ENCODE measurements around the gene PLCL2. TPM values are rescaled to one million over a fixed set of nuclear protein-coding genes. Genes with fewer than 3 reads are reported as not detected.

PLCL2 gene
- total and polyA plus RNA-seq, 2 donors (not counting 1 experiment from before 2014, with no cell fraction given), result 4.0 to 11.9 TPM

- H3K27ac ChIP-seq (ENCODE audit: insufficient read depth, low read length), result no peak overlapping the region
- no peaks in the 10 kb centered on the region for H3K9me3 ChIP-seq (ENCODE audit: control insufficient read depth, insufficient read depth, low read depth, low read length)
- no peaks in the 10 kb centered on the region for H4K20me1 ChIP-seq (ENCODE audit: control insufficient read depth, extremely low read depth, insufficient read depth, low read length)
- H3K79me2 ChIP-seq (ENCODE audit: control insufficient read depth, insufficient read depth, low read length), result no peaks in the 10 kb centered on the region
- no peaks in the 10 kb centered on the region for H3K27me3 ChIP-seq (ENCODE audit: control insufficient read depth, insufficient read depth, low read length)
- H3K4me2 ChIP-seq (ENCODE audit: extremely low read depth, insufficient read depth, low read length), result no peak overlapping the region
- DNase-seq (ENCODE audit: low read depth in 2 of 2), result no peak
- TF ChIP-seq EZH2 (IDR thresholded peaks at IDR 0.05; ENCODE audit: low read length, missing control alignments) (no peak), CTCF (conservative IDR thresholded peaks at IDR 0.05 in 1 of 2, IDR thresholded peaks at IDR 0.05 in 1 of 2; ENCODE audit: low read depth in 1 of 2, low read length in 2 of 2) (no peak)
- H3K9ac ChIP-seq (ENCODE audit: insufficient read depth, low read length), result no peak overlapping the region
- H3K4me1 ChIP-seq (ENCODE audit: control insufficient read depth, extremely low read depth, insufficient read depth, low read length), result no peaks in the 10 kb centered on the region
- H2AFZ ChIP-seq (ENCODE audit: low read length), result no peak overlapping the region
- no peak overlapping the region for H3K4me3 ChIP-seq (replicated peaks in 1 of 4; ENCODE audit: control extremely low read depth in 1 of 4, insufficient read depth in 1 of 4, low read depth in 3 of 4, low read length in 4 of 4)
- no peaks in the 10 kb centered on the region for H3K36me3 ChIP-seq (ENCODE audit: control insufficient read depth, insufficient read depth, low read length)
Observed at GRCh38 chr3:17130956-17131355, 246.2 kb downstream of the PLCL2 start.

- H3K27me3 ChIP-seq (ENCODE audit: control insufficient read depth, insufficient read depth, low read length), result no peaks in the 10 kb centered on the region
- no peak overlapping the region for H2AFZ ChIP-seq (ENCODE audit: low read length)
- no peaks in the 10 kb centered on the region for H3K36me3 ChIP-seq (ENCODE audit: control insufficient read depth, insufficient read depth, low read length)
- TF ChIP-seq CTCF (conservative IDR thresholded peaks at IDR 0.05 in 1 of 2, IDR thresholded peaks at IDR 0.05 in 1 of 2; ENCODE audit: low read depth in 1 of 2, low read length in 2 of 2), result no peak
- TF ChIP-seq EZH2 (IDR thresholded peaks at IDR 0.05; ENCODE audit: low read length, missing control alignments), result no peak
- no peak overlapping the region for H3K4me2 ChIP-seq (ENCODE audit: extremely low read depth, insufficient read depth, low read length)
- no peaks in the 10 kb centered on the region for H3K9me3 ChIP-seq (ENCODE audit: control insufficient read depth, insufficient read depth, low read depth, low read length)
- no peaks in the 10 kb centered on the region for H3K79me2 ChIP-seq (ENCODE audit: control insufficient read depth, insufficient read depth, low read length)
- no peak overlapping the region for H3K4me3 ChIP-seq (replicated peaks in 1 of 4; ENCODE audit: control extremely low read depth in 1 of 4, insufficient read depth in 1 of 4, low read depth in 3 of 4, low read length in 4 of 4)
- no peak overlapping the region for H3K27ac ChIP-seq (ENCODE audit: insufficient read depth, low read length)
- DNase-seq (ENCODE audit: low read depth in 2 of 2), result no peak
- H3K9ac ChIP-seq (ENCODE audit: insufficient read depth, low read length), result no peak overlapping the region
- no peaks in the 10 kb centered on the region for H4K20me1 ChIP-seq (ENCODE audit: control insufficient read depth, extremely low read depth, insufficient read depth, low read length)
- no peaks in the 10 kb centered on the region for H3K4me1 ChIP-seq (ENCODE audit: control insufficient read depth, extremely low read depth, insufficient read depth, low read length)
Observed at GRCh38 chr3:17132286-17133115, 247.7 kb downstream of the PLCL2 start.

- Histone ChIP-seq H3K36me3 (ENCODE audit: control insufficient read depth, insufficient read depth, low read length) (no peaks in the 10 kb centered on the region), H3K9ac (ENCODE audit: insufficient read depth, low read length) (no peak overlapping the region), H4K20me1 (ENCODE audit: control insufficient read depth, extremely low read depth, insufficient read depth, low read length) (no peaks in the 10 kb centered on the region), H3K27me3 (ENCODE audit: control insufficient read depth, insufficient read depth, low read length) (no peaks in the 10 kb centered on the region), H3K4me1 (ENCODE audit: control insufficient read depth, extremely low read depth, insufficient read depth, low read length) (no peaks in the 10 kb centered on the region), H2AFZ (ENCODE audit: low read length) (no peak overlapping the region), H3K27ac (ENCODE audit: insufficient read depth, low read length) (no peak overlapping the region), H3K4me2 (ENCODE audit: extremely low read depth, insufficient read depth, low read length) (no peak overlapping the region), H3K79me2 (ENCODE audit: control insufficient read depth, insufficient read depth, low read length) (no peaks in the 10 kb centered on the region), H3K9me3 (ENCODE audit: control insufficient read depth, insufficient read depth, low read depth, low read length) (no peaks in the 10 kb centered on the region), H3K4me3 (replicated peaks in 1 of 4; ENCODE audit: control extremely low read depth in 1 of 4, insufficient read depth in 1 of 4, low read depth in 3 of 4, low read length in 4 of 4) (no peak overlapping the region)
- DNase-seq (ENCODE audit: low read depth in 2 of 2), result no peak
- TF ChIP-seq EZH2 (IDR thresholded peaks at IDR 0.05; ENCODE audit: low read length, missing control alignments) (no peak), CTCF (conservative IDR thresholded peaks at IDR 0.05 in 1 of 2, IDR thresholded peaks at IDR 0.05 in 1 of 2; ENCODE audit: low read depth in 1 of 2, low read length in 2 of 2) (no peak)
Observed at GRCh38 chr3:17133632-17134545, 249.1 kb downstream of the PLCL2 start.
